C4-2B (cell line): Measurements from ENCODE around the gene GPX2.

ENCODE experiments used
- CTCF ChIP-seq: fragments of 450-650 bp; conservative IDR thresholded peaks from 2 replicates; pipeline ENCODE4 v1.5.1; 2017; ENCODE audit warnings: mild to moderate bottlenecking
- ZFX ChIP-seq: fragments of 450-650 bp; IDR thresholded peaks from 2 replicates; pipeline ENCODE4 v1.6.1; 2017

GRCh38 chr14:64948612-64949210 lies 6.2 kb upstream of the GPX2 start:
- TF ChIP-seq CTCF (no peak), ZFX (no peak)
